Upper lobe of left lung (tissue), 6 donors: Measurements from ENCODE around the gene ST3GAL6. TPM values are rescaled to one million over a fixed set of nuclear protein-coding genes. Genes with fewer than 3 reads are reported as not detected.

Experiments
- ATAC-seq, 2 donors: fragments of 200-7000 bp; cut with Tn5 transposase; one replicate each; pipeline ENCODE4 v1.9.1; 2022; ENCODE audit warnings: mild to moderate bottlenecking in 2 of 2, moderate library complexity in 2 of 2; ENCODE audit not compliant: low FRiP score in 2 of 2
- DNase-seq, 2 donors: peaks; one replicate each; pipeline ENCODE4 v3.0.0-alpha.2; 2019 to 2020
- H3K27ac ChIP-seq, 4 donors: fragments of 200-600 bp; sonication (generic); one replicate each; pipeline ENCODE4 v1.5.1; 2016 to 2019
- H3K27me3 ChIP-seq, 4 donors: fragments of 200-600 bp; sonication (generic); one replicate each; pipeline ENCODE4 v1.5.1; 2017 to 2019
- H3K36me3 ChIP-seq, 4 donors: fragments of 200-600 bp; sonication (generic); one replicate each; pipeline ENCODE4 v1.5.1; 2016 to 2019
- H3K4me1 ChIP-seq, 4 donors: fragments of 200-600 bp; sonication (generic); one replicate each; pipeline ENCODE4 v1.5.1; 2018 to 2019
- H3K4me3 ChIP-seq, 4 donors: fragments of 200-600 bp; sonication (generic); one replicate each; pipeline ENCODE4 v1.5.1; 2017 to 2019; ENCODE audit warnings: mild to moderate bottlenecking in 2 of 4, moderate library complexity in 1 of 4
- H3K9me3 ChIP-seq, 4 donors: fragments of 200-600 bp; sonication (generic); one replicate each; pipeline ENCODE4 v1.5.1; 2018 to 2019
- EP300 ChIP-seq, 4 donors: sonication (generic); formaldehyde crosslinking; IDR thresholded peaks; one replicate each; pipeline ENCODE4 v1.5.1; 2017; ENCODE audit warnings: antibody characterized with exemption in 4 of 4, control low read depth in 2 of 4
- POLR2A ChIP-seq, 4 donors: fragments of 450-650 bp; IDR thresholded peaks; one replicate each; pipeline ENCODE4 v1.5.1; 2016 to 2017; ENCODE audit warnings: antibody characterized with exemption in 4 of 4, mild to moderate bottlenecking in 2 of 4
- POLR2AphosphoS5 ChIP-seq, 2 donors: sonication (generic); formaldehyde crosslinking; IDR thresholded peaks; one replicate each; pipeline ENCODE4 v1.5.1; 2017; ENCODE audit warnings: antibody characterized with exemption in 2 of 2
- WGBS, 2 donors: methylation state at CpG; one replicate each; pipeline ENCODE4 v1.1.5; 2017 to 2018; 5-methylcytosine and 5-hydroxymethylcytosine counted together
- total RNA-seq, 6 donors: library from RNA; depleted of rRNA in 4 of 6; stranded (reverse); fragments of >200 nt in 4 of 6; gene quantifications; one replicate each; pipeline versions ENCODE4 v1.1.0 to v1.2.1, GENCODE V29; 2016 to 2021
- TF ChIP-seq, protein P1 (sequence below), 6 experiments: fragments of 450-650 bp in 4 of 6; fragments of 200-600 bp in 2 of 6; sonication (generic) in 2 of 6; IDR thresholded peaks; one replicate each; pipeline ENCODE4 v1.5.1; 2016 to 2019; ENCODE audit warnings: antibody characterized with exemption in 6 of 6
- donor health status: DM: no; HTN: no; CAD: no; lungs with moderate emphysema.
- donor health status: DM: no; HTN: yes; CAD: no; lungs with severe emphysema.

Gene ST3GAL6
- total RNA-seq, 6 donors from 2014 or later: 11.2 to 29.3 (median 24.5) TPM

- ATAC-seq: no peak
- no peaks in the 10 kb centered on the region for H3K27me3 ChIP-seq
- H3K4me1 ChIP-seq: no peaks in the 10 kb centered on the region
- no peaks in the 10 kb centered on the region for H3K36me3 ChIP-seq
- no peak overlapping the region for H3K27ac ChIP-seq
- 81 to 84% methylated on average over 4 of the region's 4 CpGs for WGBS, 2 donors
- no peak overlapping the region for H3K4me3 ChIP-seq
- H3K9me3 ChIP-seq: no peaks in the 10 kb centered on the region
- TF ChIP-seq POLR2AphosphoS5 (IDR thresholded peaks at IDR 0.05) (no peak), EP300 (IDR thresholded peaks at IDR 0.05) (no peak), POLR2A (IDR thresholded peaks at IDR 0.05) (no peak)
- TF ChIP-seq, protein P1, sequence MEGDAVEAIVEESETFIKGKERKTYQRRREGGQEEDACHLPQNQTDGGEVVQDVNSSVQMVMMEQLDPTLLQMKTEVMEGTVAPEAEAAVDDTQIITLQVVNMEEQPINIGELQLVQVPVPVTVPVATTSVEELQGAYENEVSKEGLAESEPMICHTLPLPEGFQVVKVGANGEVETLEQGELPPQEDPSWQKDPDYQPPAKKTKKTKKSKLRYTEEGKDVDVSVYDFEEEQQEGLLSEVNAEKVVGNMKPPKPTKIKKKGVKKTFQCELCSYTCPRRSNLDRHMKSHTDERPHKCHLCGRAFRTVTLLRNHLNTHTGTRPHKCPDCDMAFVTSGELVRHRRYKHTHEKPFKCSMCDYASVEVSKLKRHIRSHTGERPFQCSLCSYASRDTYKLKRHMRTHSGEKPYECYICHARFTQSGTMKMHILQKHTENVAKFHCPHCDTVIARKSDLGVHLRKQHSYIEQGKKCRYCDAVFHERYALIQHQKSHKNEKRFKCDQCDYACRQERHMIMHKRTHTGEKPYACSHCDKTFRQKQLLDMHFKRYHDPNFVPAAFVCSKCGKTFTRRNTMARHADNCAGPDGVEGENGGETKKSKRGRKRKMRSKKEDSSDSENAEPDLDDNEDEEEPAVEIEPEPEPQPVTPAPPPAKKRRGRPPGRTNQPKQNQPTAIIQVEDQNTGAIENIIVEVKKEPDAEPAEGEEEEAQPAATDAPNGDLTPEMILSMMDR (IDR thresholded peaks at IDR 0.05): no peak
- no peak for DNase-seq
These were observed 40.8 kb upstream of the ST3GAL6 start for GRCh38 chr3:98722389-98722788.

- Histone ChIP-seq H3K9me3 (no peaks in the 10 kb centered on the region), H3K4me1 (no peaks in the 10 kb centered on the region), H3K36me3 (no peaks in the 10 kb centered on the region), H3K27ac (no peak overlapping the region), H3K4me3 (no peak overlapping the region), H3K27me3 (no peaks in the 10 kb centered on the region)
- no peak for DNase-seq
- ATAC-seq: no peak
- WGBS, 2 donors: 93 to 95% methylated on average over 2 of the region's 2 CpGs
- TF ChIP-seq EP300 (IDR thresholded peaks at IDR 0.05) (no peak), POLR2AphosphoS5 (IDR thresholded peaks at IDR 0.05) (no peak), POLR2A (IDR thresholded peaks at IDR 0.05) (no peak)
- TF ChIP-seq, protein P1 (IDR thresholded peaks at IDR 0.05): no peak
These were observed 37.8 kb upstream of the ST3GAL6 start for GRCh38 chr3:98725352-98725751.

DNA sequence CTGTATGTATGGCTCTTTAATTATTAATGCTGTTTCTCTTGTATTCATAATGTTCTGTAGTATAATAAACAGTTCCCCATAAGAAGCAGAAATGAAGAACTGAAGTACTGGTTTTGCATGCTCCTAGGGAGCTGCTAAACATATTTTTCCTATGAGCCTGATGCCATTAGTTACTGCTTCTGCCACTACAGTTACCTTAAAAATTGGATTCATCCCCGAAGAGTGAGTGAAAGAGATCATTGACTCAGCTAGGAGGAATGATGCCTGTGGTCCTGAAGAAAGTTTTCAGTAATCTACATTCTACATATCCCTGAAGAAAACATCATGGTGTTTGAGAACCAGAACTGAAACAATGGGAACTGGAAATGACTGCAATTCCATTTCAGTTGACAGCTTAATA lies 37.1 kb upstream of the ST3GAL6 start:
- Histone ChIP-seq H3K9me3 (no peaks in the 10 kb centered on the region), H3K27ac (no peak overlapping the region), H3K36me3 (no peaks in the 10 kb centered on the region), H3K27me3 (no peaks in the 10 kb centered on the region), H3K4me3 (no peak overlapping the region), H3K4me1 (no peaks in the 10 kb centered on the region)
- TF ChIP-seq POLR2A (IDR thresholded peaks at IDR 0.05): no peak
- TF ChIP-seq, protein P1 (IDR thresholded peaks at IDR 0.05): no peak
- no peak for TF ChIP-seq POLR2AphosphoS5 (IDR thresholded peaks at IDR 0.05)
- no peak for TF ChIP-seq EP300 (IDR thresholded peaks at IDR 0.05)
- WGBS, 2 donors: 100% methylated on average over 1 of the region's 1 CpG
- ATAC-seq (no peak), DNase-seq (no peak)

GRCh38 chr3:98727638-98728037 lies 35.5 kb upstream of the ST3GAL6 start:
- no peaks in the 10 kb centered on the region for H3K9me3 ChIP-seq
- H3K27ac ChIP-seq: no peak overlapping the region
- no peak overlapping the region for H3K4me3 ChIP-seq
- ATAC-seq (no peak), DNase-seq (no peak)
- H3K4me1 ChIP-seq: peaks cover 0 to 6% (median 3%) of the 10 kb centered on the region in 4 donors
- WGBS, 2 donors: 82 to 84% methylated on average over 3 of the region's 3 CpGs
- H3K27me3 ChIP-seq: no peaks in the 10 kb centered on the region
- no peaks in the 10 kb centered on the region for H3K36me3 ChIP-seq
- TF ChIP-seq EP300 (IDR thresholded peaks at IDR 0.05) (no peak), POLR2A (IDR thresholded peaks at IDR 0.05) (no peak), POLR2AphosphoS5 (IDR thresholded peaks at IDR 0.05) (no peak)
- TF ChIP-seq, protein P1 (IDR thresholded peaks at IDR 0.05): no peak

DNA sequence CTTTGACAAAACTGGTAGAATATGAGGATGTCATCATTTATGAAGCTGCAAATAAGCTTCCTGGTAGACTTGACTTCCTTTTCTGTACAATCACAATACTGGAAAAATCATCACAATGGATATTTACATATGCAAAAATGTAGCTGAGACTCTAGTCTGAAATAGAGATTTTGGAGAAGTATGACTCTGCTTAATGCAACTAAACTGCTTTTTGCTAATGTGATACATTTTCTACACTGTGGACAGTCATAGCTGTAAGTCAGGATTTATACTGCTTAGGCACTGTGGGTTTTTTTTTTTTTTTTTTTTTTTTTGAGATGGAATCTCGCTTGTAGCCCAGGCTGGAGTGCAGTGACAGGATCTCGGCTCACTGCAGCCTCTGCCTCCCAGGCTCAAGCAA lies 34.5 kb upstream of the ST3GAL6 start:
- H3K27me3 ChIP-seq: no peaks in the 10 kb centered on the region
- H3K27ac ChIP-seq: no peak overlapping the region
- peaks cover 0 to 15% (median 4%) of the 10 kb centered on the region in 4 donors for H3K4me1 ChIP-seq
- no peak for DNase-seq
- H3K36me3 ChIP-seq: no peaks in the 10 kb centered on the region
- whole genome bisulfite sequencing, 2 donors: 77 to 92% methylated on average over 2 of the region's 2 CpGs
- TF ChIP-seq EP300 (IDR thresholded peaks at IDR 0.05) (no peak), POLR2AphosphoS5 (IDR thresholded peaks at IDR 0.05) (no peak), POLR2A (IDR thresholded peaks at IDR 0.05) (no peak)
- TF ChIP-seq, protein P1 (IDR thresholded peaks at IDR 0.05): no peak
- ATAC-seq: no peak
- H3K4me3 ChIP-seq: no peak overlapping the region
- H3K9me3 ChIP-seq: no peaks in the 10 kb centered on the region
